A673 (cell line): ENCODE results near the gene CNN1.

Experiments used
- EZH2 ChIP-seq: fragments of 200-600 bp; sonication (generic); IDR thresholded peaks from 2 replicates; pipeline ENCODE4 v1.6.1; 2017; ENCODE audit warnings: borderline replicate concordance, low read depth, mild to moderate bottlenecking, mixed read lengths, antibody characterized with exemption, low read length; ENCODE audit not compliant: poor library complexity, severe bottlenecking
- TF ChIP-seq, protein P1 (sequence below): fragments of 300-800, 200-600 bp; sonication (generic); conservative IDR thresholded peaks from 2 replicates; pipeline ENCODE4 v1.5.1; 2017; ENCODE audit warnings: low read depth, mild to moderate bottlenecking, antibody characterized with exemption, low read length, moderate library complexity, mixed read lengths

DNA sequence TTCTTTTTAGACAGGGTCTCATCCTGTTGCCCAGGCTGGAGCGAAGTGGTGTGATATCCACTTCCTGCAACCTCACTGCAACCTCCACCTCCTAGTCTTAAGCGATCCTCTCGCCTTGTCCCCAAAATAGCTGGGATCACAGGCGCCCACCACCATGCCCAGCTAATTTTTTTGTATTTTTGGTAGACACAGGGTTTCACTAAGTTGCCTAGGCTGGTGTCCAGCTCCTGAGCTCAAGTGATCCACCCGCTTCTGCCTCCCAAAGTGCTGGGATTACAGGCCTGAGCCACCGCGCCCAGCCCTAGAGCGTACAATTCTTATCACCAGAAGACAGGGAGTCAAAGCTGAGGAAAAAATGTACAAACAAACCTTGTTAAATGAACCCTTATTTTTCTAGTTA, 24.9 kb downstream of the CNN1 start:
- TF ChIP-seq, protein P1, sequence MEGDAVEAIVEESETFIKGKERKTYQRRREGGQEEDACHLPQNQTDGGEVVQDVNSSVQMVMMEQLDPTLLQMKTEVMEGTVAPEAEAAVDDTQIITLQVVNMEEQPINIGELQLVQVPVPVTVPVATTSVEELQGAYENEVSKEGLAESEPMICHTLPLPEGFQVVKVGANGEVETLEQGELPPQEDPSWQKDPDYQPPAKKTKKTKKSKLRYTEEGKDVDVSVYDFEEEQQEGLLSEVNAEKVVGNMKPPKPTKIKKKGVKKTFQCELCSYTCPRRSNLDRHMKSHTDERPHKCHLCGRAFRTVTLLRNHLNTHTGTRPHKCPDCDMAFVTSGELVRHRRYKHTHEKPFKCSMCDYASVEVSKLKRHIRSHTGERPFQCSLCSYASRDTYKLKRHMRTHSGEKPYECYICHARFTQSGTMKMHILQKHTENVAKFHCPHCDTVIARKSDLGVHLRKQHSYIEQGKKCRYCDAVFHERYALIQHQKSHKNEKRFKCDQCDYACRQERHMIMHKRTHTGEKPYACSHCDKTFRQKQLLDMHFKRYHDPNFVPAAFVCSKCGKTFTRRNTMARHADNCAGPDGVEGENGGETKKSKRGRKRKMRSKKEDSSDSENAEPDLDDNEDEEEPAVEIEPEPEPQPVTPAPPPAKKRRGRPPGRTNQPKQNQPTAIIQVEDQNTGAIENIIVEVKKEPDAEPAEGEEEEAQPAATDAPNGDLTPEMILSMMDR: no peak
- TF ChIP-seq EZH2: no peak
